HCT116 (cell line): Measurements from ENCODE around the gene AQP1. TPM values are rescaled to one million over a fixed set of nuclear protein-coding genes. Genes with fewer than 3 reads are reported as not detected.

ENCODE experiments used
- ATAC-seq: fragments of 200-7000 bp; cut with Tn5 transposase; 2 replicates; pipeline ENCODE4 v1.9.1; 2020; ENCODE audit warnings: mild to moderate bottlenecking, moderate library complexity
- BruUV-seq: library from RNA; stranded (reverse); fragments of 400-500 nt; replicated peaks from 2 replicates; lab custom pipeline; 2021; lab: Mats Ljungman, UMichigan
- CTCF ChIA-PET: fragments of 300-600 bp; sonication (Branson Sonifier 250); formaldehyde crosslinking; loops from one replicate; lab custom pipeline; 2021; ENCODE audit warnings: antibody characterized with exemption; lab: Charles Lee
- POLR2A ChIA-PET: fragments of 300-600, 350-600 bp; sonication (Branson Sonifier 250); formaldehyde crosslinking; loops from one replicate; lab custom pipeline; 2021; ENCODE audit warnings: antibody characterized with exemption; lab: Charles Lee
- RAD21 ChIA-PET, 2 experiments: fragments of 300-600 bp; sonication (Branson Sonifier 250); formaldehyde crosslinking; loops; one replicate each; lab custom pipeline; 2023; ENCODE audit warnings: low total read pairs in 2 of 2; ENCODE audit not compliant: uncharacterized antibody in 2 of 2, unreplicated experiment in 2 of 2, low non-redundant PET in 1 of 2; lab: Charles Lee
- DNase-seq: peaks from one replicate; pipeline ENCODE4 v3.0.0-alpha.2; 2010; ENCODE audit warnings: low read depth, low spot score
- H2AFZ ChIP-seq: fragments of 200-600 bp; shearing (Covaris generic), sonication (generic); 2 replicates; pipeline ENCODE4 v1.6.1; 2017; ENCODE audit warnings: low read depth, mixed run types, mixed read lengths, antibody characterized with exemption, low read length; ENCODE audit not compliant: poor library complexity, severe bottlenecking
- H3K27ac ChIP-seq: 2 replicates; pipeline ENCODE4 v1.5.1; 2012; ENCODE audit warnings: low read depth, low read length
- H3K27me3 ChIP-seq: fragments of 200-600 bp; sonication (generic); 2 replicates; pipeline ENCODE4 v1.6.1; 2016; ENCODE audit warnings: mixed run types, low read length, mixed read lengths; ENCODE audit not compliant: insufficient read depth
- H3K36me3 ChIP-seq, 2 experiments: fragments of 200-500 bp in 1 of 2; fragments of 200-600 bp in 1 of 2; sonication (Bioruptor generic) in 1 of 2; sonication (generic) in 1 of 2; 2 replicates each; pipeline versions ENCODE4 v1.5.1 to v1.6.1; 2014 to 2016; ENCODE audit warnings: low read length in 2 of 2, inconsistent platforms in 1 of 2, mixed read lengths in 1 of 2, mixed run types in 1 of 2; ENCODE audit not compliant: insufficient read depth in 2 of 2, control insufficient read depth in 1 of 2
- H3K4me1 ChIP-seq, 2 experiments: fragments of 200-600 bp in 1 of 2; sonication (generic) in 1 of 2; 2 replicates each; pipeline versions ENCODE4 v1.5.1 to v1.6.1; 2012 to 2017; ENCODE audit warnings: low read length in 2 of 2, inconsistent platforms in 1 of 2, mild to moderate bottlenecking in 1 of 2, mixed read lengths in 1 of 2, mixed run types in 1 of 2, moderate library complexity in 1 of 2; ENCODE audit not compliant: insufficient read depth in 2 of 2, control insufficient read depth in 1 of 2
- H3K4me2 ChIP-seq: fragments of 200-600 bp; sonication (generic); 2 replicates; pipeline ENCODE4 v1.6.1; 2017; ENCODE audit warnings: mixed run types, low read length, mixed read lengths
- H3K4me3 ChIP-seq, 2 experiments: fragments of 200-600 bp in 1 of 2; sonication (generic) in 1 of 2; replicated peaks in 1 of 2; 2 replicates each; pipeline ENCODE4 v1.5.1; 2011 to 2016; ENCODE audit warnings: low read length in 2 of 2, control low read depth in 1 of 2, low read depth in 1 of 2, mild to moderate bottlenecking in 1 of 2, mixed read lengths in 1 of 2, mixed run types in 1 of 2
- H3K79me2 ChIP-seq: fragments of 200-600 bp; sonication (generic); 2 replicates; pipeline ENCODE4 v1.6.1; 2017; ENCODE audit warnings: mild to moderate bottlenecking, mixed run types, low read length, moderate library complexity, mixed read lengths; ENCODE audit not compliant: insufficient read depth
- H3K9ac ChIP-seq: fragments of 200-600 bp; sonication (generic); 2 replicates; pipeline ENCODE4 v1.6.1; 2016; ENCODE audit warnings: low read length, mixed read lengths
- H3K9me2 ChIP-seq: fragments of 200-600 bp; sonication (generic), shearing (Covaris generic); 2 replicates; pipeline ENCODE4 v1.6.1; 2017; ENCODE audit warnings: mixed run types, mild to moderate bottlenecking, moderate library complexity; ENCODE audit not compliant: insufficient read depth
- H3K9me3 ChIP-seq, 2 experiments: fragments of 200-500 bp in 1 of 2; fragments of 200-600 bp in 1 of 2; sonication (Bioruptor generic) in 1 of 2; sonication (generic) in 1 of 2; 2 replicates each; pipeline ENCODE4 v1.6.1; 2014 to 2017; ENCODE audit warnings: low read length in 2 of 2, mixed read lengths in 2 of 2, inconsistent platforms in 1 of 2, low read depth in 1 of 2, mild to moderate bottlenecking in 1 of 2, mixed run types in 1 of 2, moderate library complexity in 1 of 2; ENCODE audit not compliant: control insufficient read depth in 1 of 2, insufficient read depth in 1 of 2
- H4K20me1 ChIP-seq: fragments of 200-600 bp; sonication (generic), shearing (Covaris generic); 2 replicates; pipeline ENCODE4 v1.6.1; 2017; ENCODE audit warnings: mixed run types, mild to moderate bottlenecking, moderate library complexity; ENCODE audit not compliant: insufficient read depth
- CEBPB ChIP-seq: IDR thresholded peaks from 2 replicates; pipeline ENCODE4 v1.6.1; 2012; ENCODE audit warnings: low read depth
- CTCF ChIP-seq, 3 experiments: fragments of 200-600 bp in 1 of 3; sonication (generic) in 1 of 3; IDR thresholded peaks in 2 of 3; conservative IDR thresholded peaks in 1 of 3; 2 replicates each; pipeline ENCODE4 v1.5.1; 2012 to 2017; ENCODE audit warnings: low read depth in 2 of 3, low read length in 2 of 3, antibody characterized with exemption in 1 of 3, borderline replicate concordance in 1 of 3, control low read depth in 1 of 3, mild to moderate bottlenecking in 1 of 3, mixed read lengths in 1 of 3, mixed run types in 1 of 3, moderate library complexity in 1 of 3; ENCODE audit not compliant: insufficient read depth in 1 of 3
- EZH2 ChIP-seq: fragments of 200-600 bp; sonication (generic); IDR thresholded peaks from 2 replicates; pipeline ENCODE4 v1.6.1; 2017; ENCODE audit warnings: antibody characterized with exemption, mixed run types
- SP1 ChIP-seq: IDR thresholded peaks from 2 replicates; pipeline ENCODE4 v1.6.1; 2012; ENCODE audit warnings: low read depth
- TCF7L2 ChIP-seq: IDR thresholded peaks from 2 replicates; pipeline ENCODE4 v1.7.0; 2011; ENCODE audit warnings: borderline replicate concordance, inconsistent platforms; ENCODE audit not compliant: insufficient read depth, insufficient read length; ENCODE audit errors: extremely low read depth
- ZFX ChIP-seq: fragments of 450-650 bp; IDR thresholded peaks from 2 replicates; pipeline ENCODE4 v1.6.1; 2017
- intact Hi-C: fragments of 100-400 bp; cut with micrococcal nuclease; formaldehyde crosslinking; loops from 2 replicates; pipeline ENCODE4 v1.10.0; 2022
- total RNA-seq: library from RNA; stranded (reverse); gene quantifications from one replicate; pipeline ENCODE4 v1.2.1, GENCODE V29; 2021; ENCODE audit not compliant: unreplicated experiment

Gene AQP1
- total RNA-seq, 1 experiment from 2014 or later, result 2.0 TPM

GRCh38 chr7:30965372-30965771 lies 53.7 kb downstream of the AQP1 start:
- Histone ChIP-seq H3K9ac (no peak overlapping the region), H3K79me2 (no peaks in the 10 kb centered on the region), H3K4me2 (no peak overlapping the region), H4K20me1 (no peaks in the 10 kb centered on the region), H3K9me3 (no peaks in the 10 kb centered on the region), H3K9me2 (no peaks in the 10 kb centered on the region), H3K4me3 (no peak overlapping the region), H3K27ac (no peak overlapping the region), H2AFZ (no peak overlapping the region)
- intact Hi-C loops, result no loop called here
- DNase-seq (no peak), ATAC-seq (no peak)
- BruUV-seq, result no TSS peak
- RAD21 ChIA-PET, result no interaction called here
- CTCF ChIA-PET, result no interaction called here
- TF ChIP-seq TCF7L2, result no peak
- TF ChIP-seq SP1, result no peak
- TF ChIP-seq CEBPB, result no peak
- TF ChIP-seq, all 23 proteins: peak for 0
- Histone ChIP-seq H3K36me3 (no peaks in the 10 kb centered on the region), H3K4me1 (no peaks in the 10 kb centered on the region), H3K27me3 (peaks cover 20% of the 10 kb centered on the region; the same call in 1 of the 2 replicates)
- POLR2A ChIA-PET, result no interaction called here

GRCh38 chr7:30965883-30966282 lies 54.2 kb downstream of the AQP1 start:
- Histone ChIP-seq H3K9me3 (no peaks in the 10 kb centered on the region), H3K4me1 (no peaks in the 10 kb centered on the region), H3K9ac (no peak overlapping the region), H3K9me2 (no peaks in the 10 kb centered on the region), H3K4me3 (no peak overlapping the region), H4K20me1 (no peaks in the 10 kb centered on the region), H2AFZ (no peak overlapping the region), H3K79me2 (no peaks in the 10 kb centered on the region), H3K4me2 (no peak overlapping the region), H3K27me3 (peaks cover 20% of the 10 kb centered on the region; the same call in 1 of the 2 replicates), H3K27ac (no peak overlapping the region), H3K36me3 (no peaks in the 10 kb centered on the region)
- CTCF ChIA-PET, result interaction anchor here (1.3 kb wide), 1 partner anchor 27 kb away, joined by 3 read pairs; no protein-coding TSS in a partner anchor
- intact Hi-C loops, result no loop called here
- no TSS peak for BruUV-seq
- ATAC-seq (no peak), DNase-seq (no peak)
- POLR2A ChIA-PET, result no interaction called here
- RAD21 ChIA-PET, result no interaction called here
- TF ChIP-seq CTCF (IDR thresholded peaks at IDR 0.05 in 2 of 3, conservative IDR thresholded peaks at IDR 0.05 in 1 of 3; ENCODE audit: borderline replicate concordance in 1 of 3, insufficient read depth in 1 of 3, low read depth in 2 of 3, low read length in 2 of 3) (no peak), SP1 (no peak), EZH2 (no peak), ZFX (no peak)
